Liver (tissue), 9 donors: Measurements from ENCODE around the gene KRT4. TPM values are rescaled to one million over a fixed set of nuclear protein-coding genes. Genes with fewer than 3 reads are reported as not detected.

ENCODE experiments used
- DNase-seq: peaks from one replicate; pipeline ENCODE4 v3.0.0-alpha.2; 2017; ENCODE audit warnings: low spot score
- H3K27ac ChIP-seq, 2 donors: one replicate each; pipeline ENCODE4 v1.7.0; 2013; ENCODE audit warnings: inconsistent platforms in 2 of 2, low read length in 2 of 2, control low read depth in 1 of 2, low read depth in 1 of 2, mild to moderate bottlenecking in 1 of 2
- H3K27me3 ChIP-seq, 4 donors: one replicate each; pipeline versions ENCODE4 v1.6.1 to v1.7.0; 2013; ENCODE audit warnings: low read length in 3 of 4, inconsistent platforms in 1 of 4, mild to moderate bottlenecking in 1 of 4, moderate library complexity in 1 of 4; ENCODE audit not compliant: control insufficient read depth in 4 of 4, insufficient read depth in 4 of 4
- H3K36me3 ChIP-seq, 4 donors: one replicate each; pipeline versions ENCODE4 v1.6.1 to v1.7.0; 2013; ENCODE audit warnings: low read length in 3 of 4, mild to moderate bottlenecking in 3 of 4, low read depth in 1 of 4, moderate library complexity in 1 of 4; ENCODE audit not compliant: control insufficient read depth in 4 of 4, insufficient read depth in 3 of 4
- H3K4me1 ChIP-seq, 4 donors: one replicate each; pipeline versions ENCODE4 v1.6.1 to v1.7.0; 2013; ENCODE audit warnings: low read length in 3 of 4, mild to moderate bottlenecking in 3 of 4, moderate library complexity in 1 of 4; ENCODE audit not compliant: control insufficient read depth in 4 of 4, insufficient read depth in 4 of 4
- H3K4me3 ChIP-seq, 3 donors: one replicate each; pipeline versions ENCODE4 v1.6.1 to v1.7.0; 2013; ENCODE audit warnings: low read length in 3 of 3, control low read depth in 1 of 3, low read depth in 1 of 3, mild to moderate bottlenecking in 1 of 3
- H3K9ac ChIP-seq, 2 donors: one replicate each; pipeline ENCODE4 v1.7.0; 2013; ENCODE audit warnings: low read length in 2 of 2, mild to moderate bottlenecking in 2 of 2, moderate library complexity in 2 of 2, control low read depth in 1 of 2, low read depth in 1 of 2
- H3K9me3 ChIP-seq, 4 donors: one replicate each; pipeline versions ENCODE4 v1.6.1 to v1.7.0; 2013; ENCODE audit warnings: low read length in 3 of 4; ENCODE audit not compliant: control insufficient read depth in 4 of 4
- EGR1 ChIP-seq, 2 donors: IDR thresholded peaks; 2 replicates each; pipeline ENCODE4 v1.6.1; 2016 to 2018; ENCODE audit warnings: antibody characterized with exemption in 2 of 2, low read depth in 2 of 2
- FOXA1 ChIP-seq: IDR thresholded peaks from 2 replicates; pipeline ENCODE4 v1.6.1; 2016; ENCODE audit warnings: antibody characterized with exemption
- FOXA2 ChIP-seq: IDR thresholded peaks from 2 replicates; pipeline ENCODE4 v1.6.1; 2016; ENCODE audit warnings: antibody characterized with exemption
- GABPA ChIP-seq, 2 donors: IDR thresholded peaks in 1 of 2; conservative IDR thresholded peaks in 1 of 2; 2 replicates each; pipeline ENCODE4 v1.6.1; 2016; ENCODE audit warnings: antibody characterized with exemption in 2 of 2, mild to moderate bottlenecking in 1 of 2, moderate library complexity in 1 of 2
- HNF4A ChIP-seq, 2 donors: conservative IDR thresholded peaks; 2 replicates each; pipeline ENCODE4 v1.6.1; 2016; ENCODE audit warnings: antibody characterized with exemption in 2 of 2, mild to moderate bottlenecking in 2 of 2
- HNF4G ChIP-seq: IDR thresholded peaks from 2 replicates; pipeline ENCODE4 v1.6.1; 2016; ENCODE audit warnings: antibody characterized with exemption
- JUND ChIP-seq, 2 donors: IDR thresholded peaks; 2 replicates each; pipeline ENCODE4 v1.6.1; 2016; ENCODE audit warnings: antibody characterized with exemption in 2 of 2
- NR2F2 ChIP-seq: IDR thresholded peaks from 2 replicates; pipeline ENCODE4 v1.6.1; 2016; ENCODE audit warnings: antibody characterized with exemption
- RAD21 ChIP-seq, 2 donors: IDR thresholded peaks; 2 replicates each; pipeline ENCODE4 v1.6.1; 2016; ENCODE audit warnings: antibody characterized with exemption in 2 of 2, mild to moderate bottlenecking in 2 of 2
- RXRA ChIP-seq, 2 donors: IDR thresholded peaks; 2 replicates each; pipeline ENCODE4 v1.6.1; 2017 to 2018; ENCODE audit warnings: antibody characterized with exemption in 2 of 2, mild to moderate bottlenecking in 1 of 2
- SP1 ChIP-seq: IDR thresholded peaks from 2 replicates; pipeline ENCODE4 v1.6.1; 2018; ENCODE audit warnings: antibody characterized with exemption, mild to moderate bottlenecking
- TAF1 ChIP-seq: conservative IDR thresholded peaks from 2 replicates; pipeline ENCODE4 v1.6.1; 2016; ENCODE audit warnings: antibody characterized with exemption, mild to moderate bottlenecking
- YY1 ChIP-seq: IDR thresholded peaks from 2 replicates; pipeline ENCODE4 v1.6.1; 2016; ENCODE audit warnings: antibody characterized with exemption, mild to moderate bottlenecking
- whole genome bisulfite sequencing: extraction: QIAGEN DNeasy Blood & Tissue Kit; methylation state at CpG from one replicate; pipeline ENCODE4 v1.1.7; 2013; 5-methylcytosine and 5-hydroxymethylcytosine counted together
- polyA plus RNA-seq, 2 donors: library from polyadenylated mRNA; stranded (reverse) in 1 of 2; unstranded in 1 of 2; fragments of 200-250 nt in 1 of 2; fragments of >200 nt in 1 of 2; fragmentation: Nextera tagmentation in 1 of 2; extraction: Ambion mirVana in 1 of 2; gene quantifications; one replicate each; pipeline versions ENCODE4 v1.2.1 to v1.2.3, GENCODE V29; 2013 to 2015
- total RNA-seq, 2 donors: library from RNA; depleted of rRNA; stranded (reverse); fragments of >200 nt; gene quantifications; one replicate each; pipeline ENCODE4 v1.2.3, GENCODE V29; 2014
- TF ChIP-seq, protein P1 (sequence below): IDR thresholded peaks from 2 replicates; pipeline ENCODE4 v1.6.1; 2016; ENCODE audit warnings: antibody characterized with exemption
- TF ChIP-seq, protein P2 (sequence below): IDR thresholded peaks from 2 replicates; pipeline ENCODE4 v1.6.1; 2016; ENCODE audit warnings: antibody characterized with exemption
- TF ChIP-seq, protein P3 (sequence below): IDR thresholded peaks from 2 replicates; pipeline ENCODE4 v1.6.1; 2016; ENCODE audit warnings: antibody characterized with exemption
- TF ChIP-seq, protein P4 (sequence below): IDR thresholded peaks from 2 replicates; pipeline ENCODE4 v1.6.1; 2016; ENCODE audit warnings: antibody characterized with exemption, mild to moderate bottlenecking
- TF ChIP-seq, protein P5 (sequence below): fragments of 150-350 bp; IDR thresholded peaks from 2 replicates; pipeline ENCODE4 v1.5.1; 2017; ENCODE audit warnings: improper control_type of control experiment, low read depth, low read length; ENCODE audit not compliant: missing input control
- donor health status: healthy.
- donor health status: healthy.
- donor health status: healthy.
- donor health status: healthy.
- donor health status: healthy.

Gene KRT4
- total and polyA plus RNA-seq, 4 donors, result 0.05 to 0.23 TPM; not detected in 2

DNA sequence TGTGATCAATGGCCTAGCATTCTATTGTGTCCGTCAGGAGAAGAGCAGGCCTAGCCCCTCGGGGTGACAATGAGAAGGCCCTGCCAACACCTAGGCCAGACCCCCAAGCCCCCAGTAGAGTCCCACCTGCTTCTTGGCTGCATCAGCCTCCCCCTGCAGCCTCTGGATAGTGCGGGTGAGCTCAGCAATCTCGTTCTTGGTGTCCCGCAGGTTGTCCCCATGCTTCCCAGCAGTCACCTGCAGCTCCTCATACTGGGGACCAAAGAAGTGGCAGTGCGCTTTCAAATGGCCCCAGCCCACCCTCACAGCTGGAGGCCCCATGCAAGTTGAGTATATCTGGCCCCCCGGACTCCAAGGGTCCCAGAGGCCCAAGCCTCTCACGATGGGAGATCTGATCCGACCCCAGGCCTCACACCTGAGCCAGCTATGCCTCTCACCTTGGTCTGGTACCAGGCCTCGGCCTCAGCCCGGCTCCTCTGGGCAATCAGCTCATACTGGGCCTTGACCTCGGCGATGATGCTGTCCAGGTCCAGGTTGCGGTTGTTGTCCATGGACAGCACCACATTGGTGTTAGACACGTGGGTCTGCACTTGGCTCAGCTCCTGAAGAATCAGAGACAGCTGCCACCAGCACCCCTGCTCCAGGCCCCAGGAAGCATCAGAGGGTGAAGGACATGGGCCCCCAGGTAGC is 10.0 kb upstream of the KRT4 start:
- Histone ChIP-seq H3K9ac (no peak overlapping the region), H3K27me3 (no peaks in the 10 kb centered on the region), H3K36me3 (no peaks in the 10 kb centered on the region), H3K27ac (no peak overlapping the region), H3K4me3 (no peak overlapping the region), H3K4me1 (no peaks in the 10 kb centered on the region), H3K9me3 (no peaks in the 10 kb centered on the region)
- DNase-seq, result no peak
- no peak for TF ChIP-seq RXRA (IDR thresholded peaks at IDR 0.05)
- no peak for TF ChIP-seq HNF4G
- TF ChIP-seq, protein P1, sequence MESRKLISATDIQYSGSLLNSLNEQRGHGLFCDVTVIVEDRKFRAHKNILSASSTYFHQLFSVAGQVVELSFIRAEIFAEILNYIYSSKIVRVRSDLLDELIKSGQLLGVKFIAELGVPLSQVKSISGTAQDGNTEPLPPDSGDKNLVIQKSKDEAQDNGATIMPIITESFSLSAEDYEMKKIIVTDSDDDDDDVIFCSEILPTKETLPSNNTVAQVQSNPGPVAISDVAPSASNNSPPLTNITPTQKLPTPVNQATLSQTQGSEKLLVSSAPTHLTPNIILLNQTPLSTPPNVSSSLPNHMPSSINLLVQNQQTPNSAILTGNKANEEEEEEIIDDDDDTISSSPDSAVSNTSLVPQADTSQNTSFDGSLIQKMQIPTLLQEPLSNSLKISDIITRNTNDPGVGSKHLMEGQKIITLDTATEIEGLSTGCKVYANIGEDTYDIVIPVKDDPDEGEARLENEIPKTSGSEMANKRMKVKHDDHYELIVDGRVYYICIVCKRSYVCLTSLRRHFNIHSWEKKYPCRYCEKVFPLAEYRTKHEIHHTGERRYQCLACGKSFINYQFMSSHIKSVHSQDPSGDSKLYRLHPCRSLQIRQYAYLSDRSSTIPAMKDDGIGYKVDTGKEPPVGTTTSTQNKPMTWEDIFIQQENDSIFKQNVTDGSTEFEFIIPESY, result no peak
- no peak for TF ChIP-seq GABPA (IDR thresholded peaks at IDR 0.05 in 1 of 2, conservative IDR thresholded peaks at IDR 0.05 in 1 of 2)
- TF ChIP-seq NR2F2, result no peak
- no peak for TF ChIP-seq SP1
- TF ChIP-seq, protein P2, sequence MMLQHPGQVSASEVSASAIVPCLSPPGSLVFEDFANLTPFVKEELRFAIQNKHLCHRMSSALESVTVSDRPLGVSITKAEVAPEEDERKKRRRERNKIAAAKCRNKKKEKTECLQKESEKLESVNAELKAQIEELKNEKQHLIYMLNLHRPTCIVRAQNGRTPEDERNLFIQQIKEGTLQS, result no peak
- TF ChIP-seq, protein P3, sequence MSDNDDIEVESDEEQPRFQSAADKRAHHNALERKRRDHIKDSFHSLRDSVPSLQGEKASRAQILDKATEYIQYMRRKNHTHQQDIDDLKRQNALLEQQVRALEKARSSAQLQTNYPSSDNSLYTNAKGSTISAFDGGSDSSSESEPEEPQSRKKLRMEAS, result no peak
- TF ChIP-seq TAF1, result no peak
- TF ChIP-seq, protein P4, sequence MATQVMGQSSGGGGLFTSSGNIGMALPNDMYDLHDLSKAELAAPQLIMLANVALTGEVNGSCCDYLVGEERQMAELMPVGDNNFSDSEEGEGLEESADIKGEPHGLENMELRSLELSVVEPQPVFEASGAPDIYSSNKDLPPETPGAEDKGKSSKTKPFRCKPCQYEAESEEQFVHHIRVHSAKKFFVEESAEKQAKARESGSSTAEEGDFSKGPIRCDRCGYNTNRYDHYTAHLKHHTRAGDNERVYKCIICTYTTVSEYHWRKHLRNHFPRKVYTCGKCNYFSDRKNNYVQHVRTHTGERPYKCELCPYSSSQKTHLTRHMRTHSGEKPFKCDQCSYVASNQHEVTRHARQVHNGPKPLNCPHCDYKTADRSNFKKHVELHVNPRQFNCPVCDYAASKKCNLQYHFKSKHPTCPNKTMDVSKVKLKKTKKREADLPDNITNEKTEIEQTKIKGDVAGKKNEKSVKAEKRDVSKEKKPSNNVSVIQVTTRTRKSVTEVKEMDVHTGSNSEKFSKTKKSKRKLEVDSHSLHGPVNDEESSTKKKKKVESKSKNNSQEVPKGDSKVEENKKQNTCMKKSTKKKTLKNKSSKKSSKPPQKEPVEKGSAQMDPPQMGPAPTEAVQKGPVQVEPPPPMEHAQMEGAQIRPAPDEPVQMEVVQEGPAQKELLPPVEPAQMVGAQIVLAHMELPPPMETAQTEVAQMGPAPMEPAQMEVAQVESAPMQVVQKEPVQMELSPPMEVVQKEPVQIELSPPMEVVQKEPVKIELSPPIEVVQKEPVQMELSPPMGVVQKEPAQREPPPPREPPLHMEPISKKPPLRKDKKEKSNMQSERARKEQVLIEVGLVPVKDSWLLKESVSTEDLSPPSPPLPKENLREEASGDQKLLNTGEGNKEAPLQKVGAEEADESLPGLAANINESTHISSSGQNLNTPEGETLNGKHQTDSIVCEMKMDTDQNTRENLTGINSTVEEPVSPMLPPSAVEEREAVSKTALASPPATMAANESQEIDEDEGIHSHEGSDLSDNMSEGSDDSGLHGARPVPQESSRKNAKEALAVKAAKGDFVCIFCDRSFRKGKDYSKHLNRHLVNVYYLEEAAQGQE, result no peak
- no peak for TF ChIP-seq FOXA2
- TF ChIP-seq HNF4A (conservative IDR thresholded peaks at IDR 0.05), result no peak
- no peak for TF ChIP-seq YY1
- no peak for TF ChIP-seq RAD21 (IDR thresholded peaks at IDR 0.05)
- no peak for TF ChIP-seq JUND (IDR thresholded peaks at IDR 0.05)
- no peak for TF ChIP-seq FOXA1
- TF ChIP-seq, protein P5, sequence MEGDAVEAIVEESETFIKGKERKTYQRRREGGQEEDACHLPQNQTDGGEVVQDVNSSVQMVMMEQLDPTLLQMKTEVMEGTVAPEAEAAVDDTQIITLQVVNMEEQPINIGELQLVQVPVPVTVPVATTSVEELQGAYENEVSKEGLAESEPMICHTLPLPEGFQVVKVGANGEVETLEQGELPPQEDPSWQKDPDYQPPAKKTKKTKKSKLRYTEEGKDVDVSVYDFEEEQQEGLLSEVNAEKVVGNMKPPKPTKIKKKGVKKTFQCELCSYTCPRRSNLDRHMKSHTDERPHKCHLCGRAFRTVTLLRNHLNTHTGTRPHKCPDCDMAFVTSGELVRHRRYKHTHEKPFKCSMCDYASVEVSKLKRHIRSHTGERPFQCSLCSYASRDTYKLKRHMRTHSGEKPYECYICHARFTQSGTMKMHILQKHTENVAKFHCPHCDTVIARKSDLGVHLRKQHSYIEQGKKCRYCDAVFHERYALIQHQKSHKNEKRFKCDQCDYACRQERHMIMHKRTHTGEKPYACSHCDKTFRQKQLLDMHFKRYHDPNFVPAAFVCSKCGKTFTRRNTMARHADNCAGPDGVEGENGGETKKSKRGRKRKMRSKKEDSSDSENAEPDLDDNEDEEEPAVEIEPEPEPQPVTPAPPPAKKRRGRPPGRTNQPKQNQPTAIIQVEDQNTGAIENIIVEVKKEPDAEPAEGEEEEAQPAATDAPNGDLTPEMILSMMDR, result no peak
- no peak for TF ChIP-seq EGR1 (IDR thresholded peaks at IDR 0.05; ENCODE audit: low read depth in 2 of 2)
- 88% methylated on average over 15 of the region's 15 CpGs for WGBS
